Liver (tissue), 9 donors: ENCODE results near the gene NHP2. TPM values are rescaled to one million over a fixed set of nuclear protein-coding genes. Genes with fewer than 3 reads are reported as not detected.
A peak's percentile ranks its signal among the peaks of the same experiment; 100 is the strongest.
"Not testable (repeated sequence)": the region's sequence is repeated elsewhere in the genome, so short reads cannot be mapped to it uniquely, and the experiment has no call there.

Experiments used
- DNase-seq: peaks from one replicate; pipeline ENCODE4 v3.0.0-alpha.2; 2017; ENCODE audit warnings: low spot score
- H3K27ac ChIP-seq, 2 donors: one replicate each; pipeline ENCODE4 v1.7.0; 2013; ENCODE audit warnings: inconsistent platforms in 2 of 2, low read length in 2 of 2, control low read depth in 1 of 2, low read depth in 1 of 2, mild to moderate bottlenecking in 1 of 2
- H3K27me3 ChIP-seq, 4 donors: one replicate each; pipeline versions ENCODE4 v1.6.1 to v1.7.0; 2013; ENCODE audit warnings: low read length in 3 of 4, inconsistent platforms in 1 of 4, mild to moderate bottlenecking in 1 of 4, moderate library complexity in 1 of 4; ENCODE audit not compliant: control insufficient read depth in 4 of 4, insufficient read depth in 4 of 4
- H3K36me3 ChIP-seq, 4 donors: one replicate each; pipeline versions ENCODE4 v1.6.1 to v1.7.0; 2013; ENCODE audit warnings: low read length in 3 of 4, mild to moderate bottlenecking in 3 of 4, low read depth in 1 of 4, moderate library complexity in 1 of 4; ENCODE audit not compliant: control insufficient read depth in 4 of 4, insufficient read depth in 3 of 4
- H3K4me1 ChIP-seq, 4 donors: one replicate each; pipeline versions ENCODE4 v1.6.1 to v1.7.0; 2013; ENCODE audit warnings: low read length in 3 of 4, mild to moderate bottlenecking in 3 of 4, moderate library complexity in 1 of 4; ENCODE audit not compliant: control insufficient read depth in 4 of 4, insufficient read depth in 4 of 4
- H3K4me3 ChIP-seq, 3 donors: one replicate each; pipeline versions ENCODE4 v1.6.1 to v1.7.0; 2013; ENCODE audit warnings: low read length in 3 of 3, control low read depth in 1 of 3, low read depth in 1 of 3, mild to moderate bottlenecking in 1 of 3
- H3K9ac ChIP-seq, 2 donors: one replicate each; pipeline ENCODE4 v1.7.0; 2013; ENCODE audit warnings: low read length in 2 of 2, mild to moderate bottlenecking in 2 of 2, moderate library complexity in 2 of 2, control low read depth in 1 of 2, low read depth in 1 of 2
- H3K9me3 ChIP-seq, 4 donors: one replicate each; pipeline versions ENCODE4 v1.6.1 to v1.7.0; 2013; ENCODE audit warnings: low read length in 3 of 4; ENCODE audit not compliant: control insufficient read depth in 4 of 4
- EGR1 ChIP-seq, 2 donors: IDR thresholded peaks; 2 replicates each; pipeline ENCODE4 v1.6.1; 2016 to 2018; ENCODE audit warnings: antibody characterized with exemption in 2 of 2, low read depth in 2 of 2
- FOXA1 ChIP-seq: IDR thresholded peaks from 2 replicates; pipeline ENCODE4 v1.6.1; 2016; ENCODE audit warnings: antibody characterized with exemption
- FOXA2 ChIP-seq: IDR thresholded peaks from 2 replicates; pipeline ENCODE4 v1.6.1; 2016; ENCODE audit warnings: antibody characterized with exemption
- GABPA ChIP-seq, 2 donors: IDR thresholded peaks in 1 of 2; conservative IDR thresholded peaks in 1 of 2; 2 replicates each; pipeline ENCODE4 v1.6.1; 2016; ENCODE audit warnings: antibody characterized with exemption in 2 of 2, mild to moderate bottlenecking in 1 of 2, moderate library complexity in 1 of 2
- HNF4A ChIP-seq, 2 donors: conservative IDR thresholded peaks; 2 replicates each; pipeline ENCODE4 v1.6.1; 2016; ENCODE audit warnings: antibody characterized with exemption in 2 of 2, mild to moderate bottlenecking in 2 of 2
- HNF4G ChIP-seq: IDR thresholded peaks from 2 replicates; pipeline ENCODE4 v1.6.1; 2016; ENCODE audit warnings: antibody characterized with exemption
- JUND ChIP-seq, 2 donors: IDR thresholded peaks; 2 replicates each; pipeline ENCODE4 v1.6.1; 2016; ENCODE audit warnings: antibody characterized with exemption in 2 of 2
- NR2F2 ChIP-seq: IDR thresholded peaks from 2 replicates; pipeline ENCODE4 v1.6.1; 2016; ENCODE audit warnings: antibody characterized with exemption
- RAD21 ChIP-seq, 2 donors: IDR thresholded peaks; 2 replicates each; pipeline ENCODE4 v1.6.1; 2016; ENCODE audit warnings: antibody characterized with exemption in 2 of 2, mild to moderate bottlenecking in 2 of 2
- RXRA ChIP-seq, 2 donors: IDR thresholded peaks; 2 replicates each; pipeline ENCODE4 v1.6.1; 2017 to 2018; ENCODE audit warnings: antibody characterized with exemption in 2 of 2, mild to moderate bottlenecking in 1 of 2
- SP1 ChIP-seq: IDR thresholded peaks from 2 replicates; pipeline ENCODE4 v1.6.1; 2018; ENCODE audit warnings: antibody characterized with exemption, mild to moderate bottlenecking
- YY1 ChIP-seq: IDR thresholded peaks from 2 replicates; pipeline ENCODE4 v1.6.1; 2016; ENCODE audit warnings: antibody characterized with exemption, mild to moderate bottlenecking
- WGBS: extraction: QIAGEN DNeasy Blood & Tissue Kit; methylation state at CpG from one replicate; pipeline ENCODE4 v1.1.7; 2013; 5-methylcytosine and 5-hydroxymethylcytosine counted together
- polyA plus RNA-seq, 2 donors: library from polyadenylated mRNA; stranded (reverse) in 1 of 2; unstranded in 1 of 2; fragments of 200-250 nt in 1 of 2; fragments of >200 nt in 1 of 2; fragmentation: Nextera tagmentation in 1 of 2; extraction: Ambion mirVana in 1 of 2; gene quantifications; one replicate each; pipeline versions ENCODE4 v1.2.1 to v1.2.3, GENCODE V29; 2013 to 2015
- total RNA-seq, 2 donors: library from RNA; depleted of rRNA; stranded (reverse); fragments of >200 nt; gene quantifications; one replicate each; pipeline ENCODE4 v1.2.3, GENCODE V29; 2014
- TF ChIP-seq, protein P1 (sequence below): IDR thresholded peaks from 2 replicates; pipeline ENCODE4 v1.6.1; 2016; ENCODE audit warnings: antibody characterized with exemption
- TF ChIP-seq, protein P2 (sequence below): IDR thresholded peaks from 2 replicates; pipeline ENCODE4 v1.6.1; 2016; ENCODE audit warnings: antibody characterized with exemption
- TF ChIP-seq, protein P3 (sequence below): IDR thresholded peaks from 2 replicates; pipeline ENCODE4 v1.6.1; 2016; ENCODE audit warnings: antibody characterized with exemption
- TF ChIP-seq, protein P4 (sequence below): fragments of 150-350 bp; IDR thresholded peaks from 2 replicates; pipeline ENCODE4 v1.5.1; 2017; ENCODE audit warnings: improper control_type of control experiment, low read depth, low read length; ENCODE audit not compliant: missing input control
- donor health status: healthy.
- donor health status: healthy.
- donor health status: healthy.
- donor health status: healthy.
- donor health status: healthy.

Gene NHP2
- total and polyA plus RNA-seq, 4 donors = 44.1 to 124 (median 62.6) TPM

DNA sequence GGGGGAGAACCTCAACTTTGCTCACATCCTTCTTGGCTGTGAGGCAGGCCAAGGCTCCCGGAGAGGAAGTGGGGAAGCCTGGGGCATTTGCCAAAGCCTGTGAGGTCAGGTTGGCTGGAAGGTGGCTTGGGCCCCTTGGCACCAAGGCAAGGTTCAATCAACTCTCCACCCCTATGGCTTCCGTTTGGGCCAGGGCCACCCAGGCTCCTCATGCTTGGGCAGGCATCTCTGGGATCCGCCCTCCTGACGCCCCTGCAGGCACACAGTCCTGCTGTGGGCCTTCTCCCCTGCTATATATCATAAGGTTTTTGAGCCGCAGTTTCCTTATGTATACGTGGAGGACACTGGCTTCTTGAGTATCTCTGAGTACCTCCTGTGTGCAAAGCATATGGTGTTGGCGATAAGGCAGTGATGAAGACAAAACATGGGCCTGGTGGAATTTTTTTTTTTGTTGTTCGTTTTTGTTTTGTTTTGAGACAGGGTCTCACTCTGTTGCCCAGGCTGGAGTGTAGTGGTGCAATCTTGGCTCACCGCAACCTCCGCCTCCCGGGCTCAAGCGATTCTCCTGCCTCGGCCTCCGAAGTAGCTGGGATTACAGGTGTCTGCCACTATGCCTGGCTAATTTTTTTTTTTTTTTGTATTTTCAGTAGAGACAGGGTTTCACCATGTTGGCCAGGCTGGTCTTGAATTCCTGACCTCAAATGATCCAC lies 26.2 kb downstream of the NHP2 start:
- not testable (repeated sequence) for H3K9ac ChIP-seq, H3K9me3 ChIP-seq, H3K36me3 ChIP-seq, H3K27ac ChIP-seq, H3K27me3 ChIP-seq, H3K4me3 ChIP-seq
- 84% methylated on average over 14 of the region's 14 CpGs for WGBS
- peaks cover 6 to 13% (median 8%) of the 10 kb centered on the region in 4 donors for H3K4me1 ChIP-seq
- peak; percentile 60 for DNase-seq

DNA sequence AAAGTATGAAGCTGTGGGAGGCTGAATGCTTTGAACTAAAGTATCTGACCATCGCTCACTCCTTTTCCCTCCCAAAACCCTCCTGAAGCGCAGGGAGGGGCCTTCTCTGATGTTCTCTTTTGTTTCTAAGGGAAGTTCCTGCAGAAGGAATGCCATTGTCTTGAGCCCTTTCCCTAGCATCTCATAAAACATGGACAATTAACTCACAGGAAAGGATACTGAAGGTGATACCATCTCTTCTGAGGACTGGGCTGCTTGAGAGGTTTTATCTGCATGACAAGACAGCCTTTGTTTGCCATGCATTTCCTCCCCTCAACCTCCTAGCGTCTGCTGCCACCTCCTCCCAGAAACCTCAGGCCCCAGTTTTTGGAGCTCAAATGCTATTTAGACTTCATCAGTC lies 27.1 kb downstream of the NHP2 start:
- WGBS = 69% methylated on average over 3 of the region's 3 CpGs
- no peak overlapping the region for H3K27ac ChIP-seq
- H3K36me3 ChIP-seq = no peaks in the 10 kb centered on the region
- H3K9ac ChIP-seq = no peak overlapping the region
- DNase-seq = no peak
- H3K4me3 ChIP-seq = no peak overlapping the region
- H3K4me1 ChIP-seq = peaks cover 1 to 6% (median 2%) of the 10 kb centered on the region in 4 donors
- TF ChIP-seq, protein P1, sequence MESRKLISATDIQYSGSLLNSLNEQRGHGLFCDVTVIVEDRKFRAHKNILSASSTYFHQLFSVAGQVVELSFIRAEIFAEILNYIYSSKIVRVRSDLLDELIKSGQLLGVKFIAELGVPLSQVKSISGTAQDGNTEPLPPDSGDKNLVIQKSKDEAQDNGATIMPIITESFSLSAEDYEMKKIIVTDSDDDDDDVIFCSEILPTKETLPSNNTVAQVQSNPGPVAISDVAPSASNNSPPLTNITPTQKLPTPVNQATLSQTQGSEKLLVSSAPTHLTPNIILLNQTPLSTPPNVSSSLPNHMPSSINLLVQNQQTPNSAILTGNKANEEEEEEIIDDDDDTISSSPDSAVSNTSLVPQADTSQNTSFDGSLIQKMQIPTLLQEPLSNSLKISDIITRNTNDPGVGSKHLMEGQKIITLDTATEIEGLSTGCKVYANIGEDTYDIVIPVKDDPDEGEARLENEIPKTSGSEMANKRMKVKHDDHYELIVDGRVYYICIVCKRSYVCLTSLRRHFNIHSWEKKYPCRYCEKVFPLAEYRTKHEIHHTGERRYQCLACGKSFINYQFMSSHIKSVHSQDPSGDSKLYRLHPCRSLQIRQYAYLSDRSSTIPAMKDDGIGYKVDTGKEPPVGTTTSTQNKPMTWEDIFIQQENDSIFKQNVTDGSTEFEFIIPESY = no peak
- TF ChIP-seq, protein P2, sequence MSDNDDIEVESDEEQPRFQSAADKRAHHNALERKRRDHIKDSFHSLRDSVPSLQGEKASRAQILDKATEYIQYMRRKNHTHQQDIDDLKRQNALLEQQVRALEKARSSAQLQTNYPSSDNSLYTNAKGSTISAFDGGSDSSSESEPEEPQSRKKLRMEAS = no peak
- no peak for TF ChIP-seq HNF4A (conservative IDR thresholded peaks at IDR 0.05)
- TF ChIP-seq, protein P3, sequence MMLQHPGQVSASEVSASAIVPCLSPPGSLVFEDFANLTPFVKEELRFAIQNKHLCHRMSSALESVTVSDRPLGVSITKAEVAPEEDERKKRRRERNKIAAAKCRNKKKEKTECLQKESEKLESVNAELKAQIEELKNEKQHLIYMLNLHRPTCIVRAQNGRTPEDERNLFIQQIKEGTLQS = no peak
- no peak for TF ChIP-seq JUND (IDR thresholded peaks at IDR 0.05)
- TF ChIP-seq FOXA2 = no peak
- no peak for TF ChIP-seq RXRA (IDR thresholded peaks at IDR 0.05)
- no peak for TF ChIP-seq YY1
- no peak for TF ChIP-seq RAD21 (IDR thresholded peaks at IDR 0.05)
- TF ChIP-seq HNF4G = no peak
- TF ChIP-seq FOXA1 = no peak
- no peak for TF ChIP-seq SP1
- H3K27me3 ChIP-seq = no peaks in the 10 kb centered on the region
- H3K9me3 ChIP-seq = no peaks in the 10 kb centered on the region

DNA sequence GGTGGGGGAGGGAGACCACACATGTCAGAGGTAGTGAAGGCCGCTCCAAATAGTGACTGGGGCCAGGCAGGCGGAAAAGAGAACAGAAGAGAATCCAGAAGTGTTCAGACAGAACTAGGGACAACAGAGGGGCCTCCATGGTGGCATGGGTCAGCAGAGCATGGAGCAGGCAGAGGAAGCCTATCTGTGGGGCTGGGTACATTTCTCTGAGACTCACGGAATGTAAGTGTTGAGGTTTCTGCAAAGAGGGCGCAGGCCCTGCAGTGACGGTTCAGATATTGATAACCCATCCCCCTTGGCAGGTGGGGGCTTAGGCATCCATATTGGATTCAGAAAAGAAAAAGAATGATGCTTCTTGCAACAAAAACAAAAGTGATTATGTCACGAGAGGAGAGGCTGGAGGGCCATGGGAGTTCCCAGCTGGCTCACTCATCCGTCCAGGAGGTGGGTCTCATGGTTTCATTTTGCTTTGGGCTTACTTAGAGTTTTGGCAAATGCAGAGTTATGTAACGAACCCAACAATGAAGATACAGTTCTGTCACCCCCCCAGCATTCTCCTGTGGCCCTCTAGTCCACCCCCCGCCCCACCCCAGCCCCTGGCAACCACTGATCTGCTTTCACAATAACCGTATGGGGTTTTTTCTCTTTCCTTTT lies 28.3 kb downstream of the NHP2 start:
- 87% methylated on average over 10 of the region's 10 CpGs for WGBS
- TF ChIP-seq RXRA (IDR thresholded peaks at IDR 0.05) (no peak), FOXA2 (no peak), HNF4G (no peak), GABPA (IDR thresholded peaks at IDR 0.05 in 1 of 2, conservative IDR thresholded peaks at IDR 0.05 in 1 of 2) (no peak), SP1 (no peak), YY1 (no peak), FOXA1 (no peak), NR2F2 (no peak), JUND (IDR thresholded peaks at IDR 0.05) (no peak), EGR1 (IDR thresholded peaks at IDR 0.05; ENCODE audit: low read depth in 2 of 2) (no peak)
- TF ChIP-seq, protein P1 = no peak
- TF ChIP-seq, protein P3 = no peak
- TF ChIP-seq, protein P2 = no peak
- TF ChIP-seq, protein P4, sequence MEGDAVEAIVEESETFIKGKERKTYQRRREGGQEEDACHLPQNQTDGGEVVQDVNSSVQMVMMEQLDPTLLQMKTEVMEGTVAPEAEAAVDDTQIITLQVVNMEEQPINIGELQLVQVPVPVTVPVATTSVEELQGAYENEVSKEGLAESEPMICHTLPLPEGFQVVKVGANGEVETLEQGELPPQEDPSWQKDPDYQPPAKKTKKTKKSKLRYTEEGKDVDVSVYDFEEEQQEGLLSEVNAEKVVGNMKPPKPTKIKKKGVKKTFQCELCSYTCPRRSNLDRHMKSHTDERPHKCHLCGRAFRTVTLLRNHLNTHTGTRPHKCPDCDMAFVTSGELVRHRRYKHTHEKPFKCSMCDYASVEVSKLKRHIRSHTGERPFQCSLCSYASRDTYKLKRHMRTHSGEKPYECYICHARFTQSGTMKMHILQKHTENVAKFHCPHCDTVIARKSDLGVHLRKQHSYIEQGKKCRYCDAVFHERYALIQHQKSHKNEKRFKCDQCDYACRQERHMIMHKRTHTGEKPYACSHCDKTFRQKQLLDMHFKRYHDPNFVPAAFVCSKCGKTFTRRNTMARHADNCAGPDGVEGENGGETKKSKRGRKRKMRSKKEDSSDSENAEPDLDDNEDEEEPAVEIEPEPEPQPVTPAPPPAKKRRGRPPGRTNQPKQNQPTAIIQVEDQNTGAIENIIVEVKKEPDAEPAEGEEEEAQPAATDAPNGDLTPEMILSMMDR = no peak

More for the DNA sequence above, 28.3 kb downstream of the NHP2 start:
- Histone ChIP-seq H3K4me1 (peaks cover 0 to 4% (median 1%) of the 10 kb centered on the region in 4 donors), H3K9ac (no peak overlapping the region), H3K4me3 (no peak overlapping the region), H3K27ac (no peak overlapping the region), H3K9me3 (no peaks in the 10 kb centered on the region), H3K27me3 (no peaks in the 10 kb centered on the region), H3K36me3 (no peaks in the 10 kb centered on the region)
- no peak for DNase-seq
